H1 (cell line): ENCODE measurements around the gene PDPK1. TPM values are rescaled to one million over a fixed set of nuclear protein-coding genes. Genes with fewer than 3 reads are reported as not detected.

Experiments used
- CTCF ChIA-PET: fragments of 300-600 bp; sonication (Branson Sonifier 250); formaldehyde crosslinking; loops from one replicate; lab custom pipeline; 2021; ENCODE audit not compliant: partially characterized antibody; lab: Charles Lee
- POLR2A ChIA-PET: fragments of 300-600 bp; sonication (Branson Sonifier 250); formaldehyde crosslinking; loops from one replicate; lab custom pipeline; 2021; ENCODE audit warnings: inconsistent platforms; ENCODE audit not compliant: partially characterized antibody; lab: Charles Lee
- DNase-seq, 2 experiments: peaks; one replicate each; pipeline versions ENCODE4 v3.0.0 to v3.0.0-alpha.2; 2010 to 2022; ENCODE audit warnings: low spot score in 2 of 2, low read depth in 1 of 2, mixed read lengths in 1 of 2
- FAIRE-seq: peaks from 2 replicates; lab custom pipeline; 2011; peaks lifted over from hg19 to GRCh38; lab: Jason Lieb, UNC
- H2AFZ ChIP-seq: 2 replicates; pipeline ENCODE4 v1.8.1; 2012; ENCODE audit warnings: low read length, inconsistent platforms
- H2AK5ac ChIP-seq: 2 replicates; pipeline ENCODE4 v1.6.1; 2013; ENCODE audit warnings: low read depth, low read length
- H2BK120ac ChIP-seq: replicated peaks from 2 replicates; pipeline ENCODE3; 2013; ENCODE audit warnings: low read depth, low read length, inconsistent platforms
- H2BK12ac ChIP-seq: 2 replicates; pipeline ENCODE4 v1.6.1; 2013; ENCODE audit warnings: low read depth, low read length
- H2BK15ac ChIP-seq: 2 replicates; pipeline ENCODE4 v1.6.1; 2013; ENCODE audit warnings: low read length
- H2BK20ac ChIP-seq: 2 replicates; pipeline ENCODE4 v1.6.1; 2013; ENCODE audit warnings: low read length
- H2BK5ac ChIP-seq: 2 replicates; pipeline ENCODE4 v1.6.1; 2013; ENCODE audit warnings: low read depth, low read length
- H3K14ac ChIP-seq: 2 replicates; pipeline ENCODE4 v1.6.1; 2013; ENCODE audit warnings: inconsistent platforms; ENCODE audit not compliant: insufficient read length
- H3K18ac ChIP-seq: 2 replicates; pipeline ENCODE4 v1.6.1; 2013; ENCODE audit warnings: low read length; ENCODE audit errors: extremely low read depth
- H3K23ac ChIP-seq: 2 replicates; pipeline ENCODE4 v1.6.1; 2013; ENCODE audit warnings: inconsistent platforms; ENCODE audit not compliant: insufficient read length
- H3K23me2 ChIP-seq: 2 replicates; pipeline ENCODE4 v1.6.1; 2013; ENCODE audit warnings: low read depth, low read length
- H3K27ac ChIP-seq: 2 replicates; pipeline ENCODE4 v1.6.1; 2011; ENCODE audit warnings: low read depth, low read length, inconsistent platforms
- H3K27me3 ChIP-seq, 4 experiments: replicated peaks in 1 of 4; 1 replicate in 1 of 4; 2 replicates in 3 of 4; pipeline versions ENCODE4 v1.6.1 to v1.8.1; 2011 to 2013; ENCODE audit warnings: low read length in 3 of 4, mild to moderate bottlenecking in 3 of 4, inconsistent platforms in 2 of 4, mixed read lengths in 2 of 4, moderate library complexity in 1 of 4; ENCODE audit not compliant: control insufficient read depth in 3 of 4, insufficient read depth in 3 of 4; ENCODE audit errors: extremely low read depth in 1 of 4
- H3K36me3 ChIP-seq, 4 experiments: 2 replicates each; pipeline versions ENCODE4 v1.6.1 to v1.8.1; 2011 to 2013; ENCODE audit warnings: mild to moderate bottlenecking in 4 of 4, low read length in 3 of 4, moderate library complexity in 2 of 4, control low read depth in 1 of 4, inconsistent platforms in 1 of 4; ENCODE audit not compliant: insufficient read depth in 4 of 4, control insufficient read depth in 2 of 4
- H3K4ac ChIP-seq: replicated peaks from 2 replicates; pipeline ENCODE3; 2013; ENCODE audit warnings: low read length, low read depth, mixed read lengths, inconsistent platforms; ENCODE audit not compliant: insufficient read length
- H3K4me1 ChIP-seq, 4 experiments: replicated peaks in 1 of 4; 1 replicate in 1 of 4; 2 replicates in 3 of 4; pipeline versions ENCODE4 v1.6.1 to v1.8.1; 2011 to 2013; ENCODE audit warnings: low read length in 3 of 4, inconsistent platforms in 2 of 4, mixed read lengths in 1 of 4; ENCODE audit not compliant: insufficient read depth in 4 of 4, control insufficient read depth in 3 of 4
- H3K4me2 ChIP-seq, 2 experiments: 2 replicates each; pipeline versions ENCODE4 v1.6.1 to v1.8.1; 2011 to 2013; ENCODE audit warnings: low read depth in 2 of 2, low read length in 2 of 2, control low read depth in 1 of 2, inconsistent platforms in 1 of 2, mild to moderate bottlenecking in 1 of 2; ENCODE audit not compliant: insufficient read depth in 1 of 2
- H3K4me3 ChIP-seq, 4 experiments: fragments of 200-600, 300-600 bp in 1 of 4; sonication (generic), shearing (Covaris generic), sonication (Bioruptor Twin) in 1 of 4; 2 replicates each; pipeline versions ENCODE4 v1.5.1 to v1.8.1; 2011 to 2016; ENCODE audit warnings: low read length in 4 of 4, low read depth in 3 of 4, control low read depth in 2 of 4, inconsistent platforms in 2 of 4, mild to moderate bottlenecking in 2 of 4, mixed read lengths in 1 of 4, moderate library complexity in 1 of 4; ENCODE audit not compliant: insufficient read depth in 2 of 4; ENCODE audit errors: extremely low read depth in 1 of 4
- H3K56ac ChIP-seq: replicated peaks from 2 replicates; pipeline ENCODE3; 2013; ENCODE audit warnings: low read depth, mild to moderate bottlenecking, mixed read lengths, low read length, inconsistent platforms; ENCODE audit not compliant: insufficient read length
- H3K79me1 ChIP-seq: 2 replicates; pipeline ENCODE4 v1.6.1; 2013; ENCODE audit warnings: low read depth, low read length, control low read depth
- H3K79me2 ChIP-seq, 2 experiments: 2 replicates each; pipeline versions ENCODE4 v1.6.1 to v1.8.1; 2012 to 2013; ENCODE audit warnings: low read length in 2 of 2, mild to moderate bottlenecking in 2 of 2, inconsistent platforms in 1 of 2; ENCODE audit not compliant: insufficient read depth in 2 of 2, control insufficient read depth in 1 of 2
- H3K9ac ChIP-seq, 4 experiments: replicated peaks in 1 of 4; 1 replicate in 1 of 4; 2 replicates in 3 of 4; pipeline versions ENCODE4 v1.6.1 to v1.8.1; 2011 to 2013; ENCODE audit warnings: low read depth in 3 of 4, low read length in 3 of 4, control low read depth in 2 of 4, mild to moderate bottlenecking in 2 of 4, moderate library complexity in 2 of 4, inconsistent platforms in 1 of 4; ENCODE audit errors: extremely low read depth in 1 of 4
- H3K9me3 ChIP-seq, 2 experiments: 2 replicates each; pipeline versions ENCODE4 v1.6.1 to v1.8.1; 2012 to 2013; ENCODE audit warnings: mild to moderate bottlenecking in 2 of 2, moderate library complexity in 2 of 2, control low read depth in 1 of 2, inconsistent platforms in 1 of 2, low read depth in 1 of 2, low read length in 1 of 2, mixed read lengths in 1 of 2; ENCODE audit not compliant: insufficient read depth in 2 of 2
- H4K20me1 ChIP-seq, 2 experiments: replicated peaks in 1 of 2; 2 replicates each; pipeline versions ENCODE3 to v1.8.1; 2011 to 2013; ENCODE audit warnings: inconsistent platforms in 2 of 2, low read length in 2 of 2, mild to moderate bottlenecking in 1 of 2; ENCODE audit not compliant: insufficient read depth in 2 of 2, control insufficient read depth in 1 of 2
- H4K5ac ChIP-seq: 2 replicates; pipeline ENCODE4 v1.6.1; 2013; ENCODE audit warnings: low read length, low read depth, mixed read lengths, inconsistent platforms; ENCODE audit not compliant: insufficient read length
- H4K8ac ChIP-seq: 2 replicates; pipeline ENCODE4 v1.8.0; 2013; ENCODE audit warnings: mild to moderate bottlenecking, moderate library complexity, low read length, inconsistent platforms; ENCODE audit not compliant: insufficient read depth; ENCODE audit errors: extremely low read depth
- H4K91ac ChIP-seq: replicated peaks from 2 replicates; pipeline ENCODE3; 2013; ENCODE audit warnings: low read length, mixed read lengths, inconsistent platforms; ENCODE audit not compliant: insufficient read length
- GTF2F1 ChIP-seq: IDR thresholded peaks from 2 replicates; pipeline ENCODE4 v1.6.1; 2012; ENCODE audit warnings: low read depth, low read length, improper control_type of control experiment, borderline replicate concordance
- POLR2A ChIP-seq, 2 experiments: IDR thresholded peaks; 1 replicate in 1 of 2; 2 replicates in 1 of 2; pipeline ENCODE4 v1.6.1; 2011; ENCODE audit warnings: low read depth in 2 of 2, low read length in 2 of 2, mild to moderate bottlenecking in 2 of 2; ENCODE audit errors: control extremely low read depth in 1 of 2
- RNF2 ChIP-seq: fragments of 200-900, 300-1000 bp; sonication (generic); IDR thresholded peaks from 2 replicates; pipeline ENCODE4 v1.7.1; 2016; ENCODE audit warnings: borderline replicate concordance, low read depth, mild to moderate bottlenecking, antibody characterized with exemption, low read length; ENCODE audit not compliant: poor library complexity, severe bottlenecking; ENCODE audit errors: missing control alignments
- TAF1 ChIP-seq: IDR thresholded peaks from 2 replicates; pipeline ENCODE4 v1.6.1; 2011; ENCODE audit warnings: mild to moderate bottlenecking, low read depth, low read length
- WGBS, 2 experiments: shearing (Covaris generic) in 1 of 2; methylation state at CpG; one replicate each; pipeline versions ENCODE4 v1.1.6 to v1.1.7; 2013 to 2015; ENCODE audit warnings: low lambda C conversion rate in 2 of 2, mixed read lengths in 2 of 2, inconsistent platforms in 1 of 2, low coverage in 1 of 2, missing lambda C conversion rate in 1 of 2; ENCODE audit not compliant: insufficient replicate concordance in 2 of 2, insufficient coverage in 1 of 2, insufficient read length in 1 of 2; ENCODE audit errors: extremely low coverage in 1 of 2, missing lambda C conversion rate in 1 of 2; 5-methylcytosine and 5-hydroxymethylcytosine counted together
- polyA plus RNA-seq, 7 experiments: library from polyadenylated mRNA; depleted of rRNA in 3 of 7; stranded (reverse) in 5 of 7; unstranded in 2 of 7; fragments of >200 nt in 5 of 7; fragments of 200-250 nt in 2 of 7; gene quantifications; 1 replicate in 5 of 7; 2 replicates in 1 of 7; 4 replicates in 1 of 7; pipeline versions ENCODE4 v1.2.1 to v1.2.3, GENCODE V29; 2011 to 2013; ENCODE audit warnings: missing spikeins in 2 of 7, mixed read lengths in 2 of 7
- total RNA-seq: library from RNA; stranded (reverse); fragmentation: NEBNext Ultra II Directional; extraction: Animal tissue kit (Norgen Biotek cat#: 25700); gene quantifications from 2 replicates; pipeline ENCODE4 v1.2.1, GENCODE V29; 2021

PDPK1 gene
- total and polyA plus RNA-seq, 2 of the 8 experiments (the other 6 are each of a cell fraction or from before 2014, with no cell fraction given) = 17.1 to 27.8 TPM

DNA sequence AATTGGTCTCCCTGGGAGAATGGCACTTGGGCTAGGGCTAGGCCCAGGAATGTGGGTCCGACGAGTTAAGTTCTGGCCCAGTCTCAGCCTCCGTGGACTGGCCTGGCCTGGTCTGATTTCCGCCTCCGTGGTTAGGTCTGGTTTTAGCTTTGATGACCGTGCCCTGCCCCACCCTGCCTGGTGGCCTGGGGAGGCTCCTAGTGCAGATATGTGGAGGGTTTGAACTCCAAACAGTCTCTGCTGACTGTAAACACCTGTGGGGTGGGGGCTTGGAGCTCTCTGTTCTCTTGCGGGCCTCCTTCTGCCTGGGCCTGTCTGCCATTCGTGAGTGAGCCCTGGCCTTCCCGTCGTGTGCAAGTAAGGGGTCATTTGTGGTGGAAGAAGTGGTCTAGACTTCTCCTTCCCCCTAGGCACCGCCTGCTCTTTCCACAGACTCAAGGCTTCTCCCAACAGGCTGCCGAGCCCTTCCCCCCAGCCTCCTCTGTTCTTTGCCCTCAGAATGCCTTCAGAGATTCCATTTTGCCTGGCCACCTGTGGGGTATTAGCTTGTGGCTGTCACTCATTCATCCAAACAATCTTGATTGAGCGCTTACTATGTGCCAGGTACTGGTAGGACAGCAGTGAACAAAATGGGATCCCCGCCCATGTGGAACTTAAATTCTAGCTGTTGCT is 22.5 kb upstream of the PDPK1 start:
- Histone ChIP-seq H3K79me1 (peaks cover 24% of the 10 kb centered on the region), H3K9me3 (no peaks in the 10 kb centered on the region), H2AFZ (no peak overlapping the region), H3K23me2 (peaks cover 8% of the 10 kb centered on the region; the same call in 1 of the 2 replicates), H2AK5ac (no peak overlapping the region), H3K18ac (no peak overlapping the region), H4K91ac (no peak overlapping the region), H3K4me2 (peak overlapping the region; percentile 85 to 88), H2BK15ac (no peak overlapping the region), H2BK5ac (no peak overlapping the region; the same call in 1 of the 2 replicates), H3K4me1 (peaks cover 4 to 37% (median 22%) of the 10 kb centered on the region in 4 experiments), H3K27ac (0 out of 2 replicates have a peak overlapping the region, but pooled peaks have one; percentile 59), H2BK20ac (no peak overlapping the region), H4K8ac (peak overlapping the region; percentile 80; the same call in 1 of the 2 replicates), H3K79me2 (peaks cover 26 to 53% of the 10 kb centered on the region in 2 experiments), H3K27me3 (peaks cover 0 to under 1% (median 0%) of the 10 kb centered on the region in 4 experiments; a peak in 2 of 7 replicates), H4K20me1 (peaks cover 31 to 38% of the 10 kb centered on the region in 2 experiments), H3K9ac (peak overlapping the region in 3 of 4 experiments; percentile 65 to 94 (median 91); a peak in 4 of 7 replicates), H2BK120ac (no peak overlapping the region), H3K56ac (no peak overlapping the region), H2BK12ac (peak overlapping the region; percentile 27; the same call in 1 of the 2 replicates), H3K14ac (no peak overlapping the region), H3K4ac (no peak overlapping the region), H3K4me3 (peak overlapping the region; percentile 77 to 99 (median 84); a peak in 7 of 8 replicates), H3K36me3 (no peaks in the 10 kb centered on the region; a peak in 1 of 8 replicates), H3K23ac (no peak overlapping the region), H4K5ac (no peak overlapping the region)
- DNase-seq (no peak), FAIRE-seq (no peak)
- TF ChIP-seq GTF2F1 (no peak), RNF2 (no peak), POLR2A (IDR thresholded peaks at IDR 0.05; ENCODE audit: control extremely low read depth in 1 of 2, low read depth in 2 of 2, low read length in 2 of 2) (peak in 1 of 2 experiments; percentile 25; a peak in 1 of 3 replicates), TAF1 (no peak)
- CTCF ChIA-PET = interaction anchor here (0.6 to 1.4 kb wide), 7 partner anchors 11 to 321 kb away, joined by 3 to 4 read pairs (median 3); no protein-coding TSS in a partner anchor
- POLR2A ChIA-PET = interaction anchor here (0.5 to 5.6 kb wide), 14 partner anchors 9 to 520 kb away, joined by 3 to 44 read pairs (median 4); partner anchors contain the start of gene CEMP1
- WGBS, 2 experiments = 82% methylated on average over 14 of the region's 14 CpGs; no CpG with 5 or more reads in 1 of the 2 experiments
